GM18907 (cell line): Measurements from ENCODE around the gene CASKIN1.

ENCODE experiments used
- ATAC-seq: cut with Tn5 transposase; IDR thresholded peaks from one replicate; pipeline ENCODE4 v1.9.1; 2021; ENCODE audit warnings: mild to moderate bottlenecking, moderate library complexity; ENCODE audit not compliant: unreplicated experiment

Gene CASKIN1

DNA sequence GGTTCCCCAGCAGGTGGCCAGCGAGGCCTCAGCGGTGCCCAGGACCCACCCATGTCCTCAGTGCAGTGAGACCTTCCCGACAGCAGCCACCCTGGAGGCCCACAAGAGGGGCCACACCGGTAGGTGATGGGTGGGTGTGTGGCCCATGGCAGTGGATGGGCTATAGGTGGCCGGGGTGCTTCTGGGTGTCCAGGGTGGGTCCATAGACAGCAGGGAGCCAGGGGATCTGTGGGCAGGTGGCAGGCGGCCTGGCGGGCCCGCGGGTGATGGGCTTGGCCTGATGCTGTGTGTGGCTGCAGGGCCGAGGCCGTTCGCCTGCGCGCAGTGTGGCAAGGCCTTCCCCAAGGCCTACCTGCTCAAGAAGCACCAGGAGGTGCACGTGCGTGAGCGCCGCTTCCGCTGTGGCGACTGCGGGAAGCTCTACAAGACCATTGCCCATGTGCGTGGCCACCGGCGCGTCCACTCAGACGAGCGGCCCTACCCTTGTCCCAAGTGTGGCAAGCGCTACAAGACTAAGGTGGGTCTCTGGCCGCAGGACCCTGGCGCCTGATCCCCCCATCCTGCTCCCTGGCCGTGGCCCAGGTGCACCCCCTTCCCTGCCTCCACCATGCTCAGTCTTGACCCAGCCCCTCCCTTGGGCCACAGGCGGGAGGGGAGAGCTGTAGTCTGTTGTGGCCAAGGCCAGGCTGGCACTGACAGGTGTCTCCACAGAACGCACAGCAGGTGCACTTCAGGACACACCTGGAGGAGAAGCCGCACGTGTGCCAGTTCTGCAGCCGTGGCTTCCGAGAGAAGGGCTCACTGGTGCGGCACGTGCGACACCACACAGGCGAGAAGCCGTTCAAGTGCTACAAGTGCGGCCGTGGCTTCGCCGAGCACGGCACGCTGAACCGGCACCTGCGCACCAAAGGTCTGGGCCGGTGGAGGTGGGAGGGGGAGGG lies 37.7 kb upstream of the CASKIN1 start:
- no peak for ATAC-seq

GRCh38 chr16:2233046-2233775 lies 36.8 kb upstream of the CASKIN1 start:
- ATAC-seq = no peak

DNA sequence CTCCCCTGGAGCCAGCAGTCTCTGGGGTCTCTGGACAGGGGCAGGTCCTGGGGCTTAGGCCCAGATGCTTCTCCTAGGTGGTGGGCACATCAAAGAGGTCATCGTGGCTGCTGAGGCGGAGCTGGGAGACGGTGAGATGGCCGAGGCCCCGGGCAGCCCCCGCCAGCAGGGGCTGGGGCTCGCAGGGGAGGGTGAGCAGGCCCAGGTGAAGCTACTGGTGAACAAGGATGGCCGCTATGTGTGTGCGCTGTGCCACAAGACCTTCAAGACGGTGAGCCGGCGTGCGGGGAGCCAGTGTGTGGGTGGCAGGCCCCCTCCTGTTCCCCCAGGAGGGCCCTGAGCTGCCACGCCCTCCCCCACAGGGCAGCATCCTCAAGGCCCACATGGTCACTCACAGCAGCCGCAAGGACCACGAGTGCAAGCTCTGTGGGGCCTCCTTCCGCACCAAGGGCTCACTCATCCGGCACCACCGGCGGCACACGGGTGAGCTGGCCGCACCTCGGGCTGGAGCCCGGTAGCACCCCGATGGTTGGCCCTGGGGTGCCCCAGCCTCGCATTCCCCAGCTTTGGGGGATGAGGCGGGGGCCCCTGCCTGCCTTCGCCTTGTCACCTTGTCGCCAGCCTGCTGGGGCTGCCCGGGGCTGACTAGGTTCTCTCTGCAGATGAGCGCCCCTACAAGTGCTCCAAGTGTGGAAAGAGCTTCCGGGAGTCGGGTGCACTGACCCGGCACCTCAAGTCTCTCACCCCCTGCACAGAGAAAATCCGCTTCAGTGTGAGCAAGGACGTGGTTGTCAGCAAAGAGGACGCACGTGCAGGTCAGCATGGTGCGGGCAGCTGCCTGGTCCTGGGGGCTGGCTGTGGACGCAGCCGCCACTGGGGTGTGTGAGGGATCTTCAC lies 35.9 kb upstream of the CASKIN1 start:
- ATAC-seq = no peak

GRCh38 chr16:2231016-2231931 lies 34.9 kb upstream of the CASKIN1 start:
- ATAC-seq = no peak

DNA sequence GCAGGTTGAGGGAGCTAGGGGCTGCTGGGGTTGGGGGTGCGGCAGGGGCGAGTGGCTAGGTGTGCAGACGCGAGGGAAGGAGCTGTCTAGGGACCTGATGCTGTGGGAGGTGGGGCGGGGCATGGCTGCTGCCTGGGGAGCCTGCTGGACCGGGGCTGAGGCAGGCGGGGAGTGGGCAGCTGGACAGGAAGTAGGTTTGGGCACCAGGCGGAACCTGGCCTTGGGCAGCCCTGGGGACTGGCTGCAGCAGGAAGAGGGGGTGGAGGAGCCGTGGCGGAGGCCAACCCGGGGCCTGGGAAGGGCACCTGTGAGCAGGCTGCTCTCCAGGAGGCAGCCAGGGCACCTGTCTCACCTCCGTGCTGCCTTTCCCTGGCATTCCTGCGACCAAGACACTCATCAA lies 34.0 kb upstream of the CASKIN1 start:
- no peak for ATAC-seq

- no peak for ATAC-seq
Measured at GRCh38 chr16:2229632-2230250, 33.3 kb upstream of the CASKIN1 start.

- no peak for ATAC-seq
Measured at GRCh38 chr16:2229091-2229490, 32.7 kb upstream of the CASKIN1 start.

DNA sequence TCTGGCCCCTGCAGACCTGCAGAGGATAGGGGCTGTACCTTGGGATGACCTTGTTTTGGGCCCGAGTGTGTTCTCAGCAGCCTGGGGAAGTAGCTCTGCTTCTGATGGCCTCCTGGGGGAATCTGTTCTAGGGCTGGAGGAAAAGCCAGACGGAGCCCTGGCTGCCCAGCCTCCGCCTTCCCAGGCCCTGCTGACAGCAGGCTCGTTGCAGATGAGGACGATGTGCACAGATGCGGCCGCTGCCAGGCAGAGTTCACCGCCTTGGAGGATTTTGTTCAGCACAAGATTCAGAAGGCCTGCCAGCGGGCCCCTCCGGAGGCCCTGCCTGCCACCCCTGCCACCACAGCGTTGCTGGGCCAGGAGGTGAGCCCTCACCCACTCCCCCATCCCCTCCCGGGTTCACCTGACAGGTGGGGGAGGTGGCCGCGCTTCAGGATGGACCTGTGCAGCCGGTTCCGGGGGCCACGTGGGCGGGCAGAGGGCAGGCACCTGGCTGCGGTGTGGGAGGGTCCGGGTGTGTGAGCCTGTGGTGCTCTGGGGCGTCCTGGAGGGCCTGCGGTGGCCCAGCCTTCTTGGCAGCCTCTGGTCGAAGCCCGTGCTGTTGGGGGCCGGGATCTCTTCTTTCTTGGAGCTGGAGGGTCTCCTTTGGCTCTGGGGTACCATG lies 31.9 kb upstream of the CASKIN1 start:
- ATAC-seq = no peak

- no peak for ATAC-seq
Measured at GRCh38 chr16:2226918-2227317, 30.5 kb upstream of the CASKIN1 start.

DNA sequence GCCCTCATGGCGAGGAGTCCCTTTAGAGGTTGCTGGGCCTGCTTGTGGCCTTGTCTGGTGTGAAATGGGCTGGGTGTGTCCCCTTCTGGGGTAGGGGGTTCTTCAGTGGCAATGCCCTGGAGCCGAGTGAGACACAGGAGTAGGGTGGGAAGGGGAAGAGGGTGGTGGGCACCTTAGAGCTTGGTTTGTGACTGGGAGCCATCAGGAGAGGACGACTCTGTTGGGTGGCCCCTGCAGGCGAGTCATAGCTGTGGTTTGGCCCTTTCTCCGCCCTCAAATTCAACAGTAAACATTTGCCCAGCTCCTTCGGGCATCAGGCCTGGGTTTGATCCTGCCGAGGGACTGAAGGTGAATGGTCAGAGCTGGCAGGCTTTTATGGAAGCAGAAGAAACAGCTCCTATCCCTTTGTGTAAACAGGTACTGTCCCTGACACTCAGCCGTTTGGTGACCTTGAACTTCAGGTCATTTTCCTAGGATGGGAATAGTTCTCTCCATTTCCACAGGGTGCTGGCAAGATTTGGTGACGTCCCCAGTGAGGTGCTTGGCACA lies 29.9 kb upstream of the CASKIN1 start:
- ATAC-seq = no peak

GRCh38 chr16:2223942-2224486 lies 27.6 kb upstream of the CASKIN1 start:
- ATAC-seq = peak; percentile 35

- ATAC-seq = peak; percentile 90
Measured at GRCh38 chr16:2223221-2223941, 27.0 kb upstream of the CASKIN1 start, which contains the start of gene E4F1. TSS of gene E4F1 (plus strand) at chr16:2223591. CDS start at chr16:2223614, 23 bp downstream.

DNA sequence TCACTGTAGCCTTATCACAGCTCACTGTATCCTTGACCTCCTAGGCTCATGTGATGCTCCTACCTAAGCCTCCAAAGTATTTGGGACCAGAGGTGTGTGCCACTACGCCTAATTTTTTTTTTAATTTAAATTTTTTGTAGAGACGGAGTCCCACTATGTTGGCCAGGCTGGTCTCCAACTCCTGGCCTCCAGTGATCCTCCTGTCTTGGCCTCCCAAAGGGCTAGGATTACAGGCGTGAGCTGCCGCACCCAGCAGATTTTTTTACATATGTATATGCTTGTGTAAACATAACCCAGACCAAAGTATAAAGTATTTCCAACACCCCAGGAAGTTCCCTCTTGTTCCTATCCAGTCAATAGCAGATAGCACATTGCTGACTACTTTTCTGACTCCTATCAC lies 19.9 kb upstream of the CASKIN1 start:
- ATAC-seq = no peak

DNA sequence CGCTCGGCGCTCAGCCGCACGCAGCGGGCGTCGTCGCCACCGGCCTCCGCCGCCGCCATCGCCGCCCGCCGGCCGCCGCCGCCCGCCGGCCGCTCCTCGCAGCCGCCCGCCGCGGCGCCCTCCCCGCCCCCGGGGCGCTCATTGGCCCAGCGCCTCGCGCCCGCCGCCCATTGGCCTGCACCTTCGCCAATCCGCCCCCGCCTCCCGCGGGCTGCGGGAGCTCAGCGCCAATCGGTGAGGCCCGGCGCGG lies 18.2 kb upstream of the CASKIN1 start, which contains the start of gene PGP:
TSS of gene PGP (minus strand) at position 122 of the 250 bp plus-strand sequence. CDS start at position 59, 63 bp downstream.
- peak; percentile 74 for ATAC-seq

DNA sequence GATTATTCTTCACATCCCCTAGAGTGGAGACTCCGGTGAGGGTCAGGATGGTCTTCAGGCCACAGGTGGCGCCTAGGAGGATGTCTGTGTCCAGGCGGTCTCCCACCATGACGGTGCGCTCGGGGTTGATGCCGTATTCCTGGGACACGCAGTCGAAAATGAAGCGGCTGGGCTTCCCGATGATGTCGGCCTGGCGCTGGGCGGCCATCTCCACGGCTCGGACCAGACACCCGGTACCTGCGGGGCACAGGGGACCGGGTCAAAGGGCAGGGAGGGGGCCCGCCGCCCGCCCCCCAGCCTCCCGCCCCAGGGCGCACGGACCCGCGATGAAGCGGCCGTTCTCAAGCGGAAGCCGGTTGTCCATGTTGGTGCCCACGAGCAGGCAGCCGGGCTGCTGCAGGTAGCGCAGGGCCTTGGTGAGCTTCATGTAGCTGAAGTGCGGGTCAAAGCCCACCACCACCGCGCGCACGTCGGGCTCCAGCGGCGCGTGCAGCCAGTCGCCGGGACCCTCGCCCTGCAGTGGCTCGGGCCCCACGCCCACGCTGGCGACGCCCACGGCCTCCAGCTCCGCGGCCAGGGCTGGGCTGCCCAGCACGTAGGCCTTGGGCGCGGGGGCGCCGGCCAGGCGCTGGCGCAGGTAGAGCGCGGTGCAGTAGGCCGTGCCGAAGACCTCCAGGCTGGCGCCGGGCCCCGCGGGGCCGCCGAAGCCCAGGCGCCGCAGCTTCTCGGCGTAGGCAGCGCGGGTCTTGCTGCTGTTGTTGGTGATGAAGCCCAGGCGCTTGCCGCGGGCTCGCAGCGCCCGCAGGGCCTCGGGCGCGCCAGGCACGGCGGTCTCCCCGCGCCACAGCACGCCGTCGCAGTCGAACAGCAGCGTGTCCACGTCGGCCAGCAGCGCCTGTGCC lies 17.7 kb upstream of the CASKIN1 start:
- ATAC-seq = peak; percentile 10

DNA sequence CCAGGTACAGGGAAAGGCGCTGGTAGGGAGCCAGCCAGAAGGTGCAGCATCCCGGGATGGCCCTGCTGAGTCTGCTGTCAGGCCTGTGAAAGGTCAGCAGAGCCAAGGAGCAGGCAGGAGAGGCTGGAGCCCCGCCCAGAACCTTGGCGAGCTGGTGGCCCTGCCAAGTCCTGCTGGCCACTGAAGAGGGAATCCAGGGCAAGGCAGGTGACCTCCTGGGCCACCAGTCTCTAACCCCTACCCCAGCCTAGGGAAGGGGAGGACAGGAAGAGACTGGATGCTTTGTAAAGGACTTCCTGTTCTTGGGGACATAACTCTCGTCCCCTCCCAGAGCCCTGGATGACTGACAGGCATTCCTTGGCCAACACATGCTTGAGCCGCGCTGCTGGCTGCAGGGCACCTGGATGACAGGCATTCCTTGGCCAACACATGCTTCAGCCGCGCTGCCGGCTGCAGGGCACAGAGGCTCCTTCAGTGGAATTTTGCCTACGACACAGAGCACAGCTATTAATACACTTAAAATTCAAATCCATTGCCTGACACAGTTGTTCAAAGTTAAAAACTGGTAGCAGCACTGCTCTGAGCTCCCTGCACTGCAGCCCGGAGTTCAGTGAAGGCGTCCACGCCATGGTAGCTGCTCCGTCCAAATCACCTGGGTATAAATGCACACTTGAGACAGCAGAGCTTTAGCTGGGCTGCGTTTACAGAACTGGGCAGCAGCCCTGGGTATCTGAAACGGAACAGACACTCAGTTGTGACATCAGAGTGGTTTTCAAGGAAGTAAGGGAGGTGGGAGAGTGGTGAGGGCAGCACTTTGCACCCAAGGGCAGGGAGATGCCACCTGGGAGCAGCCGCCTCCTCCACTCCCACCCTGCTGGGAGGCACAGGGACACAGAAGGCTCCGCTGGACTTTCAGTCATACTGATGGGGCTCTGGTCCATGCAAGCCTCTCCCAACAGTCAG lies 16.2 kb upstream of the CASKIN1 start:
- ATAC-seq = no peak
